ENCODE data around the gene AOPEP. TPM values are rescaled to one million over a fixed set of nuclear protein-coding genes. Genes with fewer than 3 reads are reported as not detected.

AOPEP gene
- total and polyA plus RNA-seq, 2 donors (not counting 3 experiments of a cell fraction or from before 2014, with no cell fraction given) = 20.2 to 41.6 TPM

DNA sequence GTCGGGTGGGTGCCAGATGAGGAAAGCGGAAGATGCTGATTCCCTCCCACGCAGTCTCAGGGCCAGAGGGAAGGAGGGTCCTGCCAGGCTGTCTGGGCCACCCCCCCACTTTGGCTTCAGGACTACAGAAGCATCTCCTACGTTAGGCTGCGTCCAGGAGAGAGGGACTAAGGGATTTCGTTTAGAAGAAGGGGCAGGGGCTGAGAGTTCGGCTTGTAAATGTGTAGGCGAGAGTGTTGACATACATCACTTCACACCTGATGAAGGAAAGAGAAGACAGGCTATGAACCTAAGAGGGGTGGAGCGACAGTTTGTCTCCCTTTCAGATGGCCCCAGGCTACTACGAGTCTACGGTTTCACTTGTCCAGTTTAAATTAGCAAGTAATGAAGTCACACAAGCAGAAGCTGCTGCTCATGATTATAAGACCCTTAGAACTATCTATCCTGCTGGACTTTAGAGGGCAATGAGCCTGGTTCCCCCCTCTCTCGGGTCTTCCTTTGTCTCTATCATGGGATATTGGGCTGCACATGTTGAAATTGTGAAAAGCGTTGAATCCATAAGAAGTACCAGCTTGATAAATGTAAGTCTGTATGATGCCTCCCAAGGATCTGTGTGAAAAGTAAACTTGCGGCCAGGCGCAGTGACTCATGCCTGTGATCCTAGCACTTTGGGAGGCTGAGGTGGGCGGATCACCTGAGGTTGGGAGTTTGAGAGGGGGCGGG is 193.0 kb downstream of the AOPEP start:
- FAIRE-seq = no peak
- no peak overlapping the region for H2AFZ ChIP-seq (ENCODE audit: low read depth, low read length)
- ChIA-PET POLR2A (no interaction called here), CTCF (interaction anchor here (1.5 kb wide), 1 partner anchor 18 kb away, joined by 3 read pairs; no protein-coding TSS in a partner anchor)
- no peak for DNase-seq (ENCODE audit: low read depth, low spot score)
- H3K27me3 ChIP-seq (ENCODE audit: control insufficient read depth in 2 of 2, insufficient read depth in 2 of 2, low read length in 2 of 2) = no peaks in the 10 kb centered on the region
- no TSS peak for BruUV-seq (replicated peaks)
- no peak overlapping the region for H3K4me2 ChIP-seq (ENCODE audit: insufficient read depth, low read length)
- peaks cover 27% of the 10 kb centered on the region for H3K4me1 ChIP-seq (ENCODE audit: control insufficient read depth, extremely low read depth, insufficient read depth, low read length)
- no peaks in the 10 kb centered on the region for H3K9me3 ChIP-seq (replicated peaks; ENCODE audit: control insufficient read depth, insufficient read depth, low read length)
- intact Hi-C loops (cut with micrococcal nuclease) (no loop called here), dilution Hi-C loops (cut with MboI; ENCODE audit: extremely low pct_ligation_motif_present, low sequenced_read_pairs) (no loop called here)
- no peaks in the 10 kb centered on the region for H4K20me1 ChIP-seq (replicated peaks; ENCODE audit: control insufficient read depth, extremely low read depth, insufficient read depth, low read length)
- H3K9ac ChIP-seq (replicated peaks; ENCODE audit: extremely low read depth, insufficient read depth, low read length) = no peak overlapping the region
- TF ChIP-seq GATA2 (IDR thresholded peaks at IDR 0.05; ENCODE audit: insufficient read depth, insufficient read length, low read depth, low read length) = no peak
- TF ChIP-seq JUN (IDR thresholded peaks at IDR 0.05; ENCODE audit: borderline replicate concordance, insufficient read depth, insufficient read length, low read depth) = no peak
- TF ChIP-seq, protein P1, sequence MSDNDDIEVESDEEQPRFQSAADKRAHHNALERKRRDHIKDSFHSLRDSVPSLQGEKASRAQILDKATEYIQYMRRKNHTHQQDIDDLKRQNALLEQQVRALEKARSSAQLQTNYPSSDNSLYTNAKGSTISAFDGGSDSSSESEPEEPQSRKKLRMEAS (IDR thresholded peaks at IDR 0.05; ENCODE audit: insufficient read depth, insufficient read length) = no peak
- TF ChIP-seq MYC (IDR thresholded peaks at IDR 0.05; ENCODE audit: low read depth, low read length) = no peak
- TF ChIP-seq POLR2AphosphoS5 (IDR thresholded peaks at IDR 0.05; ENCODE audit: insufficient read depth, low read depth, low read length) = no peak
- H3K36me3 ChIP-seq (ENCODE audit: control insufficient read depth in 2 of 2, extremely low read depth in 1 of 2, insufficient read depth in 2 of 2, low read length in 2 of 2) = no peaks in the 10 kb centered on the region
- no peaks in the 10 kb centered on the region for H3K9me1 ChIP-seq (replicated peaks; ENCODE audit: control insufficient read depth, extremely low read depth, insufficient read depth, low read length)
- H3K27ac ChIP-seq (ENCODE audit: insufficient read depth, low read depth, low read length) = no peak overlapping the region
- no peak overlapping the region for H3K4me3 ChIP-seq (replicated peaks in 1 of 3; ENCODE audit: insufficient read depth in 1 of 3, low read depth in 1 of 3, low read length in 3 of 3)
- no peaks in the 10 kb centered on the region for H3K79me2 ChIP-seq (ENCODE audit: control insufficient read depth, insufficient read depth, low read length)

DNA sequence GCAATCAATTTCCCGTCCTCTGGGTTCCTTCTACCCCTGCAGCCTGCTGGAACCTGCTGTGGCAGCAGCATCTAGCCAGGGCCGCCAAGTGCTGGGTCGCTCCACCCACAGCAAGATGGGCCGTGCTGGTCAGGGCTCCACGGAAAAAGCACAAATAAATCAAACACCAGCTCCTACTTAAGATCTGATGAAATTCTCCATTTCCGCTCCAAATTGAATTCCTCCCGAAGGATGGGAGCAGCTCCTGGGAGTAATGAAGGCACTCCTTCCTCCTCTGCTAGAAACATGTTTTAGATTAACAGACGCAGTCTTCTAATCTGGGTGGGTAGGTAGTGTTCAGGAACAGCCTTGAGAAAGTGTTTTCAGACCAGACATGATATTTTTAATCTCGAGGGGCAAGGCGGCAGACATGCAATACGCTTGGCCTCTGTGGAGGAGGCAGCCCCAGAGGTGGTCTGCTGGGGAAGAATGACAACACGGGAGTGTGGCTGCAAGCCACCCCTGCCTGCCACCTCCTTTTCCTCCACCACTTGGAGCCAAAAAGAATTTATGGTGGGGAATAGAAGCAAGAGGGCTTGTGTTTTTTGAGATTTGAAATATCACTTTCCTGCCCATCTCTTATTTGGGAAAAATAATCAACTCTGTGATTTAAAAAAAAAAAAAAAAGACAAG is 194.1 kb downstream of the AOPEP start:
- no peaks in the 10 kb centered on the region for H3K27me3 ChIP-seq (ENCODE audit: control insufficient read depth in 2 of 2, insufficient read depth in 2 of 2, low read length in 2 of 2)
- no peaks in the 10 kb centered on the region for H4K20me1 ChIP-seq (replicated peaks; ENCODE audit: control insufficient read depth, extremely low read depth, insufficient read depth, low read length)
- ChIA-PET CTCF (interaction anchor here (1.5 kb wide), 1 partner anchor 17 kb away, joined by 3 read pairs; no protein-coding TSS in a partner anchor), POLR2A (no interaction called here)
- H3K27ac ChIP-seq (ENCODE audit: insufficient read depth, low read depth, low read length) = no peak overlapping the region
- no peaks in the 10 kb centered on the region for H3K9me1 ChIP-seq (replicated peaks; ENCODE audit: control insufficient read depth, extremely low read depth, insufficient read depth, low read length)
- no peak overlapping the region for H2AFZ ChIP-seq (ENCODE audit: low read depth, low read length)
- DNase-seq (ENCODE audit: low read depth, low spot score) (no peak), FAIRE-seq (no peak)
- H3K79me2 ChIP-seq (ENCODE audit: control insufficient read depth, insufficient read depth, low read length) = no peaks in the 10 kb centered on the region
- dilution Hi-C loops (cut with MboI; ENCODE audit: extremely low pct_ligation_motif_present, low sequenced_read_pairs) = no loop called here
- H3K4me1 ChIP-seq (ENCODE audit: control insufficient read depth, extremely low read depth, insufficient read depth, low read length) = peaks cover 18% of the 10 kb centered on the region
- no TSS peak for BruUV-seq (replicated peaks)
- H3K4me3 ChIP-seq (replicated peaks in 1 of 3; ENCODE audit: insufficient read depth in 1 of 3, low read depth in 1 of 3, low read length in 3 of 3) = no peak overlapping the region
- no peaks in the 10 kb centered on the region for H3K9me3 ChIP-seq (replicated peaks; ENCODE audit: control insufficient read depth, insufficient read depth, low read length)
- H3K9ac ChIP-seq (replicated peaks; ENCODE audit: extremely low read depth, insufficient read depth, low read length) = no peak overlapping the region
- TF ChIP-seq JUN (IDR thresholded peaks at IDR 0.05; ENCODE audit: borderline replicate concordance, insufficient read depth, insufficient read length, low read depth) = no peak
- TF ChIP-seq FOS (IDR thresholded peaks at IDR 0.05; ENCODE audit: borderline replicate concordance, insufficient read depth, low read length) = no peak
- no peak for TF ChIP-seq GATA2 (IDR thresholded peaks at IDR 0.05; ENCODE audit: insufficient read depth, insufficient read length, low read depth, low read length)
- no peak for TF ChIP-seq MYC (IDR thresholded peaks at IDR 0.05; ENCODE audit: low read depth, low read length)
- no peak for TF ChIP-seq EZH2 (IDR thresholded peaks at IDR 0.05; ENCODE audit: borderline replicate concordance, low read depth, low read length, severe bottlenecking)
- TF ChIP-seq, protein P2, sequence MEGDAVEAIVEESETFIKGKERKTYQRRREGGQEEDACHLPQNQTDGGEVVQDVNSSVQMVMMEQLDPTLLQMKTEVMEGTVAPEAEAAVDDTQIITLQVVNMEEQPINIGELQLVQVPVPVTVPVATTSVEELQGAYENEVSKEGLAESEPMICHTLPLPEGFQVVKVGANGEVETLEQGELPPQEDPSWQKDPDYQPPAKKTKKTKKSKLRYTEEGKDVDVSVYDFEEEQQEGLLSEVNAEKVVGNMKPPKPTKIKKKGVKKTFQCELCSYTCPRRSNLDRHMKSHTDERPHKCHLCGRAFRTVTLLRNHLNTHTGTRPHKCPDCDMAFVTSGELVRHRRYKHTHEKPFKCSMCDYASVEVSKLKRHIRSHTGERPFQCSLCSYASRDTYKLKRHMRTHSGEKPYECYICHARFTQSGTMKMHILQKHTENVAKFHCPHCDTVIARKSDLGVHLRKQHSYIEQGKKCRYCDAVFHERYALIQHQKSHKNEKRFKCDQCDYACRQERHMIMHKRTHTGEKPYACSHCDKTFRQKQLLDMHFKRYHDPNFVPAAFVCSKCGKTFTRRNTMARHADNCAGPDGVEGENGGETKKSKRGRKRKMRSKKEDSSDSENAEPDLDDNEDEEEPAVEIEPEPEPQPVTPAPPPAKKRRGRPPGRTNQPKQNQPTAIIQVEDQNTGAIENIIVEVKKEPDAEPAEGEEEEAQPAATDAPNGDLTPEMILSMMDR (IDR thresholded peaks at IDR 0.05; ENCODE audit: extremely low read depth in 1 of 2, insufficient read depth in 1 of 2, low read depth in 1 of 2, low read length in 2 of 2) = no peak
- no peak for TF ChIP-seq POLR2A (IDR thresholded peaks at IDR 0.05; ENCODE audit: low read depth, low read length)
- TF ChIP-seq, protein P1 (IDR thresholded peaks at IDR 0.05; ENCODE audit: insufficient read depth, insufficient read length) = no peak
- no peak for TF ChIP-seq POLR2AphosphoS5 (IDR thresholded peaks at IDR 0.05; ENCODE audit: insufficient read depth, low read depth, low read length)
- no peak overlapping the region for H3K4me2 ChIP-seq (ENCODE audit: insufficient read depth, low read length)
- intact Hi-C loops (cut with micrococcal nuclease) = no loop called here
- no peaks in the 10 kb centered on the region for H3K36me3 ChIP-seq (ENCODE audit: control insufficient read depth in 2 of 2, extremely low read depth in 1 of 2, insufficient read depth in 2 of 2, low read length in 2 of 2)

Measured in endothelial cell of umbilical vein (primary cell).